Stimulated activated CD8-positive, alpha-beta memory T cell treated with anti-CD3 and anti-CD28 coated beads, Interleukin-2, amount 100 ng/mL, for 48 hours (primary cell): Measurements from ENCODE around the gene MAP3K3.

Source experiments
- DNase-seq, 2 donors: peaks; one replicate each; pipeline ENCODE4 v3.0.0-alpha.2; 2020; ENCODE audit warnings: low read depth in 2 of 2

MAP3K3 gene

DNA sequence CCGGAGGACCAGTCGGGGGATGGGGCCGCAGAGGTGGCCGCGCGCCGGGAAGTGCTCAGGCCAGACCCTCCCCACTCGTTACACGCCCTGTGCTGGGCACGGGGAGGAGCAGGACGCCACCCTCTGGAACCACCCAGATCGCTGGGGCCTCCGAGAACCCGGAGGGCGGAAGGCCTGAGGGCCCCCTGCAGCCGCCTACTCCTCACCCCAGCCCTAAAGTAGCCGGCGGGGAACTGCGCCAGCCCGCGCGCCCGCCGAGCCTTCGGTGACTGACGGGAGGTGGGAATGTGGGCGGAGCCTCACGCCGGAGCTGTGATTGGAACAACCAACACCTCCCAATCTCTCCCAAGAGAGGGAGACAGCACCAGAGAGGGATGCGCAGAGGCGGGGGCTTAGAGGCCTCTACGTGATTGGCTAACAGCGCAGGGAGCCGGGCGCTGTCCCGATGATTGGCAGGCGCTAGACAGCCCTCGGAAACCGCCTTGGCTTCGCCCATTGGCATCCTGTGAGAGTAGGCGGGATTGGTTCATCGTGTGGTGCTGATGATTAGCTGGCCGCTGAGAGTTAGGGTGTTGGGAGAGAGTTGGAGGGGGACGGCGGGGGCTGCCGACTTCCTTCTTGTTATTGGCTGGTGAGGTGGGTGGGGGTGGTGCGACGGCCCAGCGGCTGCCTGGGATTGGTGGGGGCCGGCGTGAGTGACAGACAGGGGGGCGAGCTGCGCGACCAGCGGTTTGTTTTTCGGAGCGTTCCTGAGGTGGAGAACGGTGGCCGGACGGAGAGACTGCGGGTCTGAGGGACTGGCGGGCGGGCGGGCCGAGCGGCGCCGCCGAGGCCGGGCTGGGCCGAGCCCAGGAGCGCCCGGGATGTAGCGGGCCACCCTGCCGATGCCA, at the start of gene MAP3K3:
TSS of gene MAP3K3 (plus strand) at position 734 of the 890 bp plus-strand sequence. CDS start 343 bp downstream, outside the sequence.
- peak; percentile 92 to 94 for DNase-seq

DNA sequence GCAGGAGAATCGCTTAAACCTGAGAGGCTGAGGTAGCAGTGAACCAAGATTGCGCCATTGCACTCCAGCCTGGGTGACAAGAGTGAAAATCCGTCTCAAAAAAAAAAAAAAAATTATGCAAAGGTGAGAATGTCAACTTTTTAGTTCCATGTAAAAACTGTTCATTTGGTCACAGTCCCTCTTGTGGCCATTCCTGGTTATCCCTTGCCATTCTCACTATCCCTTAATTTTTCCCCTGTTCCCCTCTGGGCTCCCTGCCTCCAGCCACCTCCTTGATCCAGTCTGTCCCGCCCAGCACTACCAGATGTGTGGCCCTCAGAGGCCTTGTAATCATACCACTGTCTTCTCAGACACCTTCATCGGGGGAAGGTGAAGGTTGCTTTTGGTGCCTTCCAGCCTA, 48.6 kb upstream of the MAP3K3 start:
- no peak for DNase-seq

- DNase-seq: no peak
Measured at GRCh38 chr17:63578027-63578768, 44.0 kb upstream of the MAP3K3 start.

GRCh38 chr17:63578769-63579111, 43.5 kb upstream of the MAP3K3 start:
- no peak for DNase-seq

DNA sequence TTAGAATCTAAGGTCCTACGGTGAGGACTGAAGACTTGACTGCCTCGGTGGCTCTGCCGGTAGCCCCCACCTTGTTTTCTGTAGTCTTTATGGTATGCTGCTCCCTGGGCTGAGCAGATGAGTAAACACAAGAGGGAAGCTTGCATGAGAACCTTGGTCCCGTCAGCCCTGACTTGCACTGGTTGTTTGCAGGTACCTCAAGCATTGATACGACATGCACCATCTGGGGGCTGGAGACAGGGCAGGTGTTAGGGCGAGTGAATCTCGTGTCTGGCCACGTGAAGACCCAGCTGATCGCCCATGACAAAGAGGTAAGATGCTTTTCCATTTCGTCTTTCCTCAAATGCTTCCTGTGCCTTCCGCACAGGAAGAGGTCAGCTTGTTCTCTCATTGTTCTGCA, 42.6 kb upstream of the MAP3K3 start:
- DNase-seq: no peak

GRCh38 chr17:63587770-63588169, 34.4 kb upstream of the MAP3K3 start:
- DNase-seq: no peak

DNA sequence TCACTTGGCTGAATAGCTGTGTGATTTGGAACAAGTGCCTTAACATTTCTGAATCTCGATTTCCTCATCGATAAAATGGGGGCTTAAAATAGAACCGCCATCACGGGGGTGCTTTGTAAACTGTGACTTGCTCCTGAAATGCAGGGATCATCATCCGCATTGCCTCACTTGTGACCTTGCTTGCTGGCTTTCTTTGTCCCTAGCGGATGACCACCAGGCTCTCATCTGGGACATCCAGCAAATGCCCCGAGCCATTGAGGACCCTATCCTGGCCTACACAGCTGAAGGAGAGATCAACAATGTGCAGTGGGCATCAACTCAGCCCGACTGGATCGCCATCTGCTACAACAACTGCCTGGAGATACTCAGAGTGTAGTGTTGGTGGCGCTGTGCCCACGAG, 33.4 kb upstream of the MAP3K3 start:
- no peak for DNase-seq

DNA sequence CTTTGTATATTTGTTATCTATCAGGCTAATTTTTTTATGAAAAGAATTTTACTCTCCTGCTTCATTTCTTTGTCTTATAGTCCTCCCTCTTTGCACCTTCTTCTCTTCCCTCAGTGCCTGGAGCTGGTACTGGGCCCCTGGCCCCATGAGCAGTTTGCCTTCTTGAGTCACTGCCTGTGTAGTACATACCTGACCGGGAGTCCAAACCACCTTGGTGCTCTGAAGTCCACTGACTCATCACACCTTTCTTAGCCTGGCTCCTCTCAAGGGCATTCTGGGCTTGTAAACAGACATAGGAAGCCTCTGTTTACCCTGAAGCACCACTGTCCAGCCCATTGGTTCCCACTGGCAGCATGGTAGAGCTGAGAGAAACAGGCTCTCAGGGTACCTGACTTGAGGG, 32.6 kb upstream of the MAP3K3 start:
- DNase-seq: no peak

GRCh38 chr17:63592797-63593196, 29.4 kb upstream of the MAP3K3 start:
- DNase-seq: no peak

DNA sequence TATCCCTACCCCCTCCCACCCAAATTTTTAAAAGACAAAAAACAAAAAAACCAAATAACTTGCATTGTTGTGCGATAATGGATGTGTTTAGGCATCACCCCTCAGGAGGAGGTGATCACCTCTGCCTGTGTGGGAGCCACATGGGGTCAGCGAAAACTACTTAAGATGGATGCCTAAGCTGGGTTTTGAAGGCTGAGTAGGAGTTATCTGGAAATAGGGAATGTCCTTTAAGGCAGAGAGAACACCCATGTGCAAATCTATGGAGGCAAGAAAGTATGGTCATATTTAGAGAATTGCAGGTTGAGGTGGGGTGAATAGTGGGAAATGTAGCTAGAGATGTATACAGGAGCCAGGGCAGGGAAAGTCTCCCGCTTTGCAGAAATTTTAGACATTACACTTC, 27.1 kb upstream of the MAP3K3 start:
- no peak for DNase-seq

- DNase-seq: no peak
Measured at GRCh38 chr17:63596856-63597586, 25.2 kb upstream of the MAP3K3 start.

DNA sequence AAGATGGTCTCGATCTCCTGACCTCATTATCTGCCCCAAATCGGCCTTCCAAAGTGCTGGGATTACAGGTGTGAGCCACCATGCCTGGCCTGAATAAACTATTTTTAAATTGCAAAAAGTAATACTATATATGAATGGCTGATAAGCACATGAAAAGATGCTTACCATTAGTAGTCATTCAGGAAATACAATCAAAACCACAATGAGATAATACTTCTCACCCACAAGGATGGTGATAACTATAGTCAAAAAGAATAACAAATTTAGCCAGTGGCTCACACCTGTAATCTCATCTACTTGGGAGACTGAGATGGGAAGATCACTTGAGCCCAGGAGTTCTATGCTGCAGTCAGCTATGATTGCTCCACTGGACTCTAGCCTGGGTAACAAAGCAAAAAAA, 23.9 kb upstream of the MAP3K3 start:
- DNase-seq: no peak

- peak; percentile 54 to 68 for DNase-seq
Measured at GRCh38 chr17:63600569-63601438, 21.4 kb upstream of the MAP3K3 start, which contains the start of gene TACO1. TACO1 (plus strand) TSS chr17:63600895; CDS start chr17:63601084, 189 bp downstream.

GRCh38 chr17:63601439-63602371, 20.5 kb upstream of the MAP3K3 start:
- DNase-seq: no peak

DNA sequence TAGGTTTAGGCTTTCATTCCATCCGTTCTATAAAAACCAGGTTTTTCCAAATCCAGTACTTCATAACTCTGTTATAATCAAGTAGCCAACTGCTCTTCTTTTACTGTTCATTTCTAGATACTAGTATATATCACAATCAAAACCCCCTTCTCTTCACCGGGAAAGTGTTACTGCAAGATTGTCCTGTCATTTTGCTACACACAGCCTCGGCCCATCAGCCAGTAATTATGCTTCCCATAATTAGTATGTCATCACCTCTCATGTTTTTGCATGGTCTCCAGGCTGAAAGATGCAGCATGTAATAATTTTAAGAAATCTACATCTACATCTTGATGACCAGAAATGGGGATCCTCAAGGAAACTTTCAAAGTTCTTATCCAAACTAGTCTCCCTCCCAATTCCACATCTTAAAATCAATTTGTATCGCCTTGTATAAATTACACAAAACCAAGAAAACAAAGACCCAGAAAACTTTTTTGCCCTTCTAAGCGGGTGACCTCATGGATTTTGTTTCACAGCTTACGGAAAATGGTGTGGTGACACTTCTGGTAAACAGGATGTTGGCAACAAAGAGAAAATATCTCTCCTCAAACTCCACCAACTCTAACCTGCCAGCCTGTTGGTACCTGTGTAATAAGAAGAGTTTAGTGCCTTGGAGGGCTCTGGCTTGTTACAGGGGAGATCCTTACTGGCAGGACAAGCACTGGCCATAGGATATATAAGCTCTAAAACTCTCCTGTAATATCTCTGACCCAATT, 12.2 kb upstream of the MAP3K3 start:
- DNase-seq: no peak

DNA sequence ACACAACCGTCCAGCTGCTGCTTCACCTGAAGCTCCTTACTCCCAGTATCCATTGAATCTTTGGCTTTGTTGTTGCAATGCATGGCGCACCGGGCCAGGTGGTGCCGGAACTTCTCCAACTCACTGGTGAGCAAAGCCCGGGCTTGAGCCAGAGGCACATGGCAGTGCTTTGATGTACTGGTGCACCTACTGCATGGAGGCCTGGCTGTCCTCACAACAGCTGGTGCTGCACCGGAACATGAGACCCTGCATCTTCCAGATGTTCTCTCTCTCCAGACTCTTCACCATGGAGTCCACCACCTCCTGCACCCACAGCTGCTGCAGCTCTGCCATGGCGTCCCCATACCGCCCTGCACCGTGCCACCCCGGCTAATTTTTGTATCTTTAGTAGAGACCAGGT, 11.4 kb upstream of the MAP3K3 start:
- no peak for DNase-seq

DNA sequence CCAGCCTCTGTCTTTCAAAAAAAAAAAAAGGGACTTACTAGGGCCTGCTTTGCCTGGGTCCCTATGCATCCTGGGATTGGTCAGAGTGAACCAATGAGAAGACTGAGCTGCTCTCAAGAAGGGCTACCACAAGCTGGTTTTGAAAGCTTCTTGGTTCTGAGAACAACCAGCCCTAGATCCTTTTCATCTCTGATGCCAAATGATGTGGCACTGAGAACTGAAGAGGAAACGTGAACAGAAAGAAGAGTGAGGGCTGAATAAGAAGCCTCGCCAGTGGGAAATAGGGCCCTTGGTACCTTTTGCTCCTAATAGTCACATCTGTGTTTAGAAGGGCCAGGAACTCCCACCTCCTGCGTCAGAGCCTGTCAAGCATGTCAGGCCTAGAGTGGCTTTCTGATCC, 10.9 kb upstream of the MAP3K3 start:
- no peak for DNase-seq

DNA sequence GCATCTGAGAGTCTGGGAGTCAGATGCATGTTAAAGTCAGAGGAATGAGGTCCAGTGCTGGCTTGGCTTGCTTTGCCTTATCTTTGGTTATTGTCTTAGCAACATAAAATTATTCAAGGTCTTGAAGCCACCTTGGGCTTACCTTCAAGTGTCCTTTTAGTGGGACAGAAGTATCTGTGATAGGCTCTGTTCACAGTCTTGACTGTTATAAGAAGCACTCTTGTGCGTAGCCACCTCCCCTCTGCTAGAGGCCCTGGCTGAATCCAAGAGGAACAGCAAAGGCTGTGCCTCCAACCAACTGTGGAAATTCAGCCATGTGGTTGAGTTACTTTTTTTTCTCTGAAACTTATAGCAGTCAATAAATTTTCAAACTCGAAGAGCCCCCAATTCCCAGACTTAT, 8.6 kb upstream of the MAP3K3 start:
- DNase-seq: no peak

DNA sequence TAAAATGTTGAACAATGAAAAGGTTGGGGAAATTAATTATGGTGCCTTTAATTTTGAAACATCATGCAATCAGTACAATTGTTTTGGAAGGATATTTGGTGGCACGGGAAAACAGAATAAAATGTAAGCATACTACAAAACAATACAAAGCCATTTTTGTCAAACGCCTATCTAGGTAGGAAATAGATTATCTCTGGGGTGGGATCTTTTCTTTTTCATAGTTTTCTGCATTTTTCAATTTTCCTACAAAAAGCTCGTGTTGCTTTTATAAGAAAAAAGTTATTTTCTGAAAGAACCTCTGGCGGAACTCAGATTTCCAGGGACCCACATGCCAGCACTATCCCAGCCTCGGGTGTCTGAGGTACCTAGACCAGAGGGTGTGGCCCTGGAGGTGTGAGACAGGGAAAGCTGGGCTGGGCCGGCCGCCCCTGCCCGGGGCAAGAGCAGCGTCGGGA, 961 bp upstream of the MAP3K3 start:
- no peak for DNase-seq
